Epithelial cell of prostate (primary cell): ENCODE results near the gene AKR1D1.
"Not testable (repeated sequence)": the region's sequence is repeated elsewhere in the genome, so short reads cannot be mapped to it uniquely, and the experiment has no call there.

ENCODE experiments used
- DNase-seq: peaks from one replicate; pipeline ENCODE4 v3.0.0-alpha.2; 2011; ENCODE audit warnings: low read depth, low spot score
- H3K27ac ChIP-seq: fragments of 450-650 bp; 2 replicates; pipeline ENCODE4 v1.5.1; 2017; ENCODE audit warnings: mild to moderate bottlenecking

Gene AKR1D1

GRCh38 chr7:138076196-138076595 lies at the start of gene AKR1D1:
Gene AKR1D1 (plus strand): TSS chr7:138076459. CDS start chr7:138076519, 60 bp downstream.
- DNase-seq = no peak
- no peak within 1 kb of the TSS for H3K27ac ChIP-seq

GRCh38 chr7:138027100-138027499 lies 49.2 kb upstream of the AKR1D1 start:
- H3K27ac ChIP-seq = no peak overlapping the region
- no peak for DNase-seq

- DNase-seq = no peak
These were observed 47.1 kb upstream of the AKR1D1 start for GRCh38 chr7:138029126-138029525.

GRCh38 chr7:138029941-138030340 lies 46.3 kb upstream of the AKR1D1 start:
- no peak for DNase-seq
- H3K27ac ChIP-seq = no peak overlapping the region

More at GRCh38 chr7:138029126-138029525, 47.1 kb upstream of the AKR1D1 start:
- H3K27ac ChIP-seq = no peak overlapping the region

- no peak for DNase-seq
- no peak overlapping the region for H3K27ac ChIP-seq
These were observed 45.4 kb upstream of the AKR1D1 start for GRCh38 chr7:138030679-138031351.

GRCh38 chr7:138032186-138032585 lies 44.1 kb upstream of the AKR1D1 start:
- DNase-seq = no peak
- H3K27ac ChIP-seq = no peak overlapping the region

GRCh38 chr7:138032770-138033169 lies 43.5 kb upstream of the AKR1D1 start:
- no peak for DNase-seq
- no peak overlapping the region for H3K27ac ChIP-seq

GRCh38 chr7:138033241-138033640 lies 43.0 kb upstream of the AKR1D1 start:
- no peak overlapping the region for H3K27ac ChIP-seq
- no peak for DNase-seq

GRCh38 chr7:138036135-138036534 lies 40.1 kb upstream of the AKR1D1 start:
- DNase-seq = no peak
- H3K27ac ChIP-seq = no peak overlapping the region

GRCh38 chr7:138040063-138040462 lies 36.2 kb upstream of the AKR1D1 start:
- DNase-seq = not testable (repeated sequence)

GRCh38 chr7:138044897-138045296 lies 31.4 kb upstream of the AKR1D1 start:
- H3K27ac ChIP-seq = no peak overlapping the region
- no peak for DNase-seq

More at GRCh38 chr7:138040063-138040462, 36.2 kb upstream of the AKR1D1 start:
- not testable (repeated sequence) for H3K27ac ChIP-seq

- no peak for DNase-seq
- H3K27ac ChIP-seq = no peak overlapping the region
These were observed 28.4 kb upstream of the AKR1D1 start for GRCh38 chr7:138047907-138048306.

- H3K27ac ChIP-seq = no peak overlapping the region
- DNase-seq = no peak
These were observed 26.6 kb upstream of the AKR1D1 start for GRCh38 chr7:138049505-138050116.

- not testable (repeated sequence) for H3K27ac ChIP-seq, DNase-seq
These were observed 24.5 kb upstream of the AKR1D1 start for GRCh38 chr7:138051712-138052247.

- no peak for DNase-seq
These were observed 23.6 kb upstream of the AKR1D1 start for GRCh38 chr7:138052696-138053095.

GRCh38 chr7:138055698-138056097 lies 20.6 kb upstream of the AKR1D1 start:
- not testable (repeated sequence) for DNase-seq, H3K27ac ChIP-seq

More at GRCh38 chr7:138052696-138053095, 23.6 kb upstream of the AKR1D1 start:
- no peak overlapping the region for H3K27ac ChIP-seq

- DNase-seq = no peak
These were observed 12.9 kb upstream of the AKR1D1 start for GRCh38 chr7:138063400-138063799.

GRCh38 chr7:138064856-138065357 lies 11.4 kb upstream of the AKR1D1 start:
- H3K27ac ChIP-seq = no peak overlapping the region
- no peak for DNase-seq

More at GRCh38 chr7:138063400-138063799, 12.9 kb upstream of the AKR1D1 start:
- no peak overlapping the region for H3K27ac ChIP-seq

GRCh38 chr7:138065827-138066226 lies 10.4 kb upstream of the AKR1D1 start:
- H3K27ac ChIP-seq = no peak overlapping the region

GRCh38 chr7:138066954-138067394 lies 9.3 kb upstream of the AKR1D1 start:
- DNase-seq = no peak
- H3K27ac ChIP-seq = no peak overlapping the region

More at GRCh38 chr7:138065827-138066226, 10.4 kb upstream of the AKR1D1 start:
- no peak for DNase-seq

GRCh38 chr7:138067774-138068173 lies 8.5 kb upstream of the AKR1D1 start:
- H3K27ac ChIP-seq = no peak overlapping the region
- no peak for DNase-seq
